NCI-H2227 treated with DMSO at 0.1 percent for 48 hours (cell line): ENCODE measurements around the gene PRRX1.

ENCODE experiments used
- DNase-seq: peaks from one replicate; lab custom pipeline; 2025; lab: John Stamatoyannopoulos, UW

Gene PRRX1

DNA sequence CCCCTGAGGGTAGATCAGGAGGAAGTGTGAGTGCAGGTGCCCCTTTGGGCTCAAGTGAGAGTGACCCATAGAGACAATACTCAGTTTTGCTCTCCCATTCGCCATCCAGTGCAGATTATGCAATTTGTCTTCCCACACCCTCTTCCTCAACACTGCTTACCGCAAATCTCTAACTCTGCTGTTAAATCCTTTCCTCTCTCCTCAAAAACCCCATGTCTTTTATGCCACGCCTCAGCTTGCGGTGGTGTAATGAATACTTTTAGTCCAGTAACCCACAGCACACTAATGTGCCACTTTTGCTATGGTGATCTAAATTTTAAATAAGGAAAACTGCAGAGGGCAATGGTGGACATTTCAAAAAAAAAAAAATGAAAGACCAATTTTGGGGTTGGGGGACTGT lies 57.7 kb downstream of the PRRX1 start:
- no peak for DNase-seq

DNA sequence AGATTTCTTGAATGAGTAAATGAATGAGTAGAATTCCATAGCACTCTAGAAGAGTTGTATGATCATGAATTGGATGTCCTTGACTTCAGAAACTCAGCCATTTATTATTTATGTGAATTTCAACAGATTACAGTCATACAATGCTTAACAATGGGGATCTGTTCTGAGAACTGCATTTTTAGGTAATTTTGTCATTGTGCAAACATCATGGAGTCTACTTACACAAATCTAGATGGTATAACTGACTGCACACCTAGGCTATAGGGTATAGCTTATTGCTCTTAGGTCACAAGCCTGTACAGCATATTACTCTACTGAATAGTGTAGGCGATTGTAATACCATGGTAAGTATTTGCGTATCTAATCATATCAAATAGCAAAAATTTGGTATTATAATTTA lies 59.6 kb downstream of the PRRX1 start:
- DNase-seq: no peak

DNA sequence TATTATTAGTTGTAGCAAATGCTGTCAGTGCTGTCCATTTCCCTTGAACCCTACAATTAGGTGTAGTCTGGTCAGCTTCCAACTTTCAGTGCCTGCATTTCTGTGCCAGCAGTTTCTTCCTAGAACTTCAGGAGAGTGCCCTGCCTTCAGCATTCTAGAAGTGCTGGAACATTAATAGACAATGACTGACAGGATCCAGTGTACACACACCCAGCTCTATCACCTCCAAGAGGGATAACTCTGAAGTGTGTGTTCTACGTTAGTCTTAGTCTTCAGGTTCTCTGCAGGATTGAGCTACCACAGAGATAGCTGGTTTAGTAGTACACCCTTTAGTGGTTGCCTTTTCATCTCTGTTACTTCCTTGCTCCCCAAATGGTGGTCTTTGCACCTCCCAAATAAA lies 61.4 kb downstream of the PRRX1 start:
- no peak for DNase-seq

DNA sequence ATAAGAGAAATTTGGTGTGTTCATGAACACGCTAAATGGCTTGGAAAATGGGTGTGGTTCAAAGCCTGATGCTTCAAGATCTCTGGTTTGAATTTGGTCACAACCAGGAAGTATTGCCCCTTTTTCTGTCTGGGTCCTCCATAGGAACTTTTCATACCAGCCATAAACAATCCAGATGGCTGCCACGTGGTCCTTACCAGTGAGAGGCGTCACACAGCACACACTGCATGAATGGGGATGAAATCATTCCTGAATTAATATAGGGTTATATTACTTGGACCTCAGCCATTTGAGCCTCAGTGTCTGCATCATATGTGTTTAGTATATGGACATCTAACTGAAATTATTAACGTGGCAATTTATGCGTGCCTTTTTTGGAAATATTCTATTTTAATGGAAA lies 64.0 kb downstream of the PRRX1 start:
- no peak for DNase-seq

DNA sequence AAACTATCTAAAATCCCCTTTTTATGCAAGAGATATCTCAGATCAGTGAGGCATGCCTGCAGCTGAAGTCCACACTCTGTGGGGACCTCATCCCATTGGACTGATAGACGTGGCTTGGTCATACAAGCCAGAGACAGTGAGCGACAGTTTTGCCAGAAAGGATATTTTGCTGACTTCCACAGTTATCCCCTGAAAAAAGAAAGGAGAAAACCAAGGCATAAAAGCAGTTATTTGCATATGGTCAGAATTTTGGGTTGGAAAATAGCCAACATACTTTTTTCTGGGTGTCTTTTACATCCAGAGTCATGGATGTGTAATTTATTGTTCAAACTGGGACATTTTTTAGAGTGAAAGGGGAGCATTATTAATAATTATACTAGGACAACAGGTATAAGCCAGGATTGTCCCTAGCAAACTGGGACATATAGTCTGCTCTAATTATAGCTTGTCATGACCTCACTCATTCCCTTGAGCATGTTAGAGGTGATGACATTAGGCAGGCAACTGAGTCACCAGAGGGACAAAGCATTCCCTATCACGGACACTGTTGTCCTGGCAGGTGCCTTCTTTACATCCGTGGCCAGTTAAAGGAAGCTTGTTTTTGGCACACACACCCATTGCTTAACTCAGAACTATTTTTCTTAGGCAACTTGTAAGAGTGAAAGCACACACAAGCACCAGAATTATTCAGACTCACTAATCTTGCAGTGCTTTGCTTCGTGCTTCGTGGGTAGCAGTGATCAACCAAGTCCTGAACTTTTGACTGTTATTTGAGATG lies 65.5 kb downstream of the PRRX1 start:
- no peak for DNase-seq

DNA sequence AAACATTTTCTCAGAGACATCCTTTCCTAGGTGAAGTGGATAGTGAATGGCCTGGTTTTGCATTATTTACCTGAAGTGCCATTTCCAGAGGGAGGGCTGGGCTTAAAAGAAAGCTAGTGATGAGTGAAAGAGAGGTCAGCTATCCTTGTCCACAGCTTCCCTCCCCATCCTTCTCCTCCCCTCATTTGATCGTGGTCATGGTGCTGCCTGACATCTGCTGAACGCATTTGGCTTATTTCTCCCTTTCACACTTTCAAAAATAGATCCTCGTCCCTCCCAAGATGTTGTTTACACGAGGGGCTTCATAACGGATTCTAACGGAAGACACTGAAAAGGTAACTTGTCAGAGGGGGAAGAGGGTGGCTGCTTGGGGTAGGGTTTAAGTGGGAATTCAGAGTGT lies 66.1 kb downstream of the PRRX1 start:
- no peak for DNase-seq

DNA sequence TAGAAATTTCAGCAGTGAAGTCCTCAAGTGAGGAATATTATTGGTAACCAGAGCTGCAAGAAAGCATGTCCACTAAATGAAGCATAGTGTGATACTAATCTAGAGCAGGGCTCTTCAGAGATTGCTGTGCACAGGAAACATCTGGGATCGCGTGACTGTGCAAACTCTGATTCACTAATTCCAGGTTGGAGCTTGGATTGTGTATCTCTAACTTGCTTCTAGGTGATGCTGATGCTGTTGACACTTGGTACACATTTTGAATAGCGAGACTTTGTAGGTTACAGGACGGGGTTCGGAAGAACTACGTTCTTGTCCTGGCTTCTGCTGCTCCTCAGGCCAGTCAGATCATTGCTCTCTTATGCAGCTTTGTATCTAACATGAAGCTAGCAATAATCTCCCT lies 66.5 kb downstream of the PRRX1 start:
- no peak for DNase-seq

DNA sequence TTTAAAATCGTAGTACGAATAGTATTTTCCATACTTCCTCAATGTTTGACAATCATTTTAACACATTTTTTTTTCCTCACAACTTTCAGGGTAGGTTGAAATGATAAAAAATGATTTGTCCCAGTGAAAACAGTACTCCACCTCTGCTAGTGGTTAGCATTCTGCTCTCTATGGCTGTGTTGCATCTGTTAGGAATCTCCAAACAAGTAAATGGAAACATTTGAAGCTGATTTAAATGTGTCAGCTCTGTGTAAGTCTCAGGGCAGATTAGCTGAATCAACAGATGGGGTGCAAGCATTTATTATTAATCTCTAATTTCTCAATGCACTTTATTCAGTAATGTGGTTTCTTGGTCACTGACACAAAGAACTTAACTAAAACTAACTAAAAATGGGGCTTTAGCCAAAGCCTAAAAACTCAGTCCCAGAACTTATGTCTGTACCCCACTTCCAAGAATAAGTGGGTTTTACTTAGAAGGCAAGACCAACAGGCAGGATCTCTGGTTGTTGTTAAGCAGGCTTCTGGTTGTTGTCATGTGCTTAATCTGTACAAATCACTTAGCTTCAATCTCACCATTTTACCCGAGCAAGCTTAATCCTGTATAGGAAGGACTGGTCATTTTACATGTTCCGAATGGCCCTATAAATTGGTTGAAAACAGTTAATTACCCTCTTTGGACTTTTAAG lies 67.8 kb downstream of the PRRX1 start:
- no peak for DNase-seq

DNA sequence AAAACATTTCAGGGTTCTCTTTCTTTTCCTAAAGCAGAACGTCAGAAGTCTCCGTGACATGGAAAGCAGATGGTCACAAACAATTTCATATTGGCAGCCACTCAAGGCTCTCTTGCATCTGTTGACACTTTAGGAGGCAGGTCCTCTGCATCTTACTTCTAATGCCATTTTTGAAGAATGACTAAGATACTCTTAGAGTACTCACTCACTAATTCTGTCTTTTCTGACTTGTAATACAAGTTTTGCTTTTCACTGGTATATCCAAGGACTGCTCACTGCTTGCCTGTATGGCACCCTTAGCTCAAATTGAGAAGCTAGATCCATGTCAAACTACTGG lies 68.3 kb downstream of the PRRX1 start:
- no peak for DNase-seq

DNA sequence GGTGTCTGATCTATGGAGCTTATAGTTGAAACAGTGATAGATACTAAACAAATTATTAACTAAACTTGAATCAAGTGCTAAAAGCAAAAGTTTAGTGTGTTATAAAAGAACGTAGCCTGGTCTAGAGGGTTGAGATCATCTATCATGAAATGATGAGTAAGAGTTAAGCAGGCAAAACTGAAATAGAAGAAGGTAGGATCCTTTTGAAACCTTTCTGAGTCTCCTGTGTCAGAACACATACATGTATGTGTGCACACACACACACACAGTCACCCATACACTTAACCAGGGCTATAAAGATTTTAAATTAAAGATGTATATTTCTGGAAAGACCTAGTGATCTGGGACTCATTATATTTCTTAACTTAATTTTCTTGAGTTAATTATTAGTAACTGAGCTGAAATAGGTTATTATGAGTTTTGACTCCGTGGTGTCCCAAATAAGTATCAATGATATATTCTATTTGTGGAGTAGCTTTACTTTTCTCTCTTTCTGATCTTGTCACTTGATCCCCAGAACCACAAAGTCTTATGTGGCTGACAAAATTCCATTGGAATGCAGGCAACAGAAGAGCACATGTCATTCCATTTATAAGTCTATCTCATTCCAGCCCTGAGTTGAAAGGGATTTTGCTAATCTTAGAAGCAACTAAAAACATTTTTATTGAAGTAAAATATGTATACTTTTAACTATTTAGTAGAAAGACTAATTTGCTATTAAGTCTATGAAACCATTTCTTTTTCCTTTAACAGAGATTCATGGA lies 70.7 kb downstream of the PRRX1 start:
- no peak for DNase-seq

DNA sequence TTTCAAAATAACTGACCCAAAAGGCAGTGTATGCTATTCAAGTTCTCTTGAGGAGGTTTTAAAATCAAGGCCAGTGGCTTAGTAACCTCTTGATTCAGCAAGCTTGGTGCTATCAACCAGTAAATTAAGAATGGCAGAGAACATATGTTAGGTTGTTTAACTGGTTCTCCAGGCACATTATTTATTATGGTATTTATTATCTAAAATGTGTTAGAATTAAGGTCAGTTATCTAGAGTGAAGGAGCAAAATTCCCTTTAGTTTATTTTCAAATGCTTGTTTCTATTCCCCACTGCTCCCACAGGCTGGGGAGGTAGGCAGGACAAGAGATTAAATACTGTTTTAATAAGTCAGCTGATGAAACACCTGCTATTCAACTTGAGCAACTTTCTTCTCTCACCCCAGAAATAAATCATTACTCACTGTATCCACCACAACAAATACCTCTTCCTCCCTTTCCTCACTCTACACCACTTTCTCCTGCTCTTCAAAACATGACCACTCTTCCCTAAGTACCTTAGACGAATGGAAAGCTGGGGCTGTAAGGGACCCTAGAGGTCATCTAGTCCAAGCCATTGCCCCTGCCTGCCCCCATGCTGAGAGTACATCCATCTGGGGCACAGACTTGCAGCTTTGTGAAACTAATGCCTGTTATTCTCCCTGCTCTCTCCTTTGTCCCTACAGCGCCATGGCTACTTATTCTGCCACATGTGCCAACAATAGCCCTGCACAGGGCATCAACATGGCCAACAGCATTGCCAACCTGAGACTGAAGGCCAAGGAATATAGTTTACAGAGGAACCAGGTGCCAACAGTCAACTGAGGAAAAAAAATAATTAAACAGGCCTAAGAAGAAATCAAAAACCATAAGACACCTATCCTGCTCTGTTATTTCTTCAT lies 71.7 kb downstream of the PRRX1 start:
- DNase-seq: no peak

DNA sequence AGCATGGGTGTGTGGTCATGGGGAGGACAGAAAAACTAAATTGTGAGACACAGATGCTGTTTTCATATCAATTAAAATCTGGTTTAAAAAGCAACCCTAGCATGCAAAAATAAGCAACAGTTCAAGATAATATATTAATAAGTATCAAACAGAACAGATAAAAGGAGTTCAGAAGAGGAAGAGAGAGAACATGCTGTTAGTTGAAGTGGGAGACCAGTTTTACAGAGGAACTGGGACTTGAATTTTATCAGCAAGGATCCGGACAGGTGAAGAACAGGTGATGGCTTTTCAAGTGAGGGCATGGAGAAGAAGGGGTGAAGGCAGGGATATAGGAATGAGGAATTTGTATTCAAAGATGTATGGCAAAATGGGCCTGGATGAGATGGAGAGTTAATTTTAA lies 75.9 kb downstream of the PRRX1 start:
- DNase-seq: no peak

DNA sequence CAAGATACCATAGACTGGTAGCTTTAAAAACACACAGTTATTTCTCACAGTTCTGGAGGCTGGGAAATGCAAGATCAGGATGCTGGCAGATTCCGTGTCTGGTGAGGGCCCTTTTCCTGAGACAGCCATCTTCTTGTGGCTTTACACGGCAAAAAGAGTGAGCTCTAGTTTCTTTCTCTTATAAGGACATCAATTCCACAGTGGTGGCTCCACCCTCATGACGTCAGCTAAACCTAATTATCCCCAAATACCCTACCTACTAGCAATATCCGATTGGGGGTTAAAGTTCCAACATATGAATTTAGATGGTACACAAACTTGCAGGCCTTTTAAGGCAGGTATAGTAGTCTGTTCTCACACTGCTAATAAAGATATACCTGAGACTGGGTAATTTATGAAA lies 77.7 kb downstream of the PRRX1 start:
- DNase-seq: no peak

DNA sequence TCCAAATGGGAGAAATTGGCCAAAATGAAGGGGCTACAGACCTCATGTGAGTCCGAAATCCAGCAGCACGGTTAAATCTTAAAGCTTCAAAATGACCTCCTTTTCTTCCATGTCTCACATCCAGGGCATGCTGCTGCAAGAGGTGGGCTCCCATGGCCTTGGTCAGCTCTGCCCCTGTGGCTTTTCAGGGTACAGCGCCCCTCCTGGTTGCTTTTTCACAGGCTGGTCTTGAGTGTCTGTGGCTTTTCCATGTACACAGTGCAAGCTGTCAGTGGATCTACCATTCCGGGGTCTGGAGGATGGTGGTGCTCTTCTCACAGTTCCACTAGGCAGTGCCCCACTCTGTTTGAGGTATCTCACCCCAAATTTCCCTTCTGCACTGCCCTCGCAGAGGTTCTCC lies 78.7 kb downstream of the PRRX1 start:
- no peak for DNase-seq

DNA sequence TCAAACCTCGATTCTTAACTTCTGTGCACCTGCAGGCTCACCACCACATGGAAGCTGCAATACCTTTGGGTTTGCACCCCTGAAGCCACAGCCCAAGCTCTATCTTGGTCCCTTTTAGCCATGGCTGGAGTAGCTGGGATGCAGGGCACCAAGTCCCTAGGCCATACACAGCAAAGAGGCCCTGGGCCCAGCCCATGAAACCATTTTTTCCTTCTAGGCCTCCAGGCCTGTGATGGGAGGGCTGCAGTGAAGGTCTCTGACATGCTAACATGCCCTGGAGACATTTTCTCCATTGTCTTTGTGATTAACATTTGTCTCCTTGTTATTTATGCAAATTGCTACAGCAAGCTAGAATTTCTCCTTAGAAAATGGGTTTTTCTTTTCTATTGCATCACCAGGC lies 79.2 kb downstream of the PRRX1 start:
- DNase-seq: no peak

DNA sequence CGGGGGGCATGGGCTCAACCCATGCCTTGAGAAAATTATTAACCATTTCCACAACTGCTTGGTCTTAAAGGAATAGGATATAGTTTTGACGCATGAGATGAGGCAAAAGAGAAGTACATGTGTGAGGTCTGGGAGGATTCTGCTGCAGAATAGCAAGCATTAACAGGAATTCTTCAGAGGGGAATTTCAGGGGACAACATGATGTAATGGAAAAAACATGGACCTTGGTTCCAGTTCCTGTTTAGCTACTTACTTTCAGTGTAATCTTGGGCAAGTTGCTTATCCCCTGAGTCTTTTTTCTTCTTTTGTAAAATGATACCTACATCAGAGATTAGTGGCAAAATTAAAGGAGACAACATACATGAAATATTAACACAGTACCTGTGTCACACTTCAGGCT lies 85.6 kb downstream of the PRRX1 start:
- no peak for DNase-seq

DNA sequence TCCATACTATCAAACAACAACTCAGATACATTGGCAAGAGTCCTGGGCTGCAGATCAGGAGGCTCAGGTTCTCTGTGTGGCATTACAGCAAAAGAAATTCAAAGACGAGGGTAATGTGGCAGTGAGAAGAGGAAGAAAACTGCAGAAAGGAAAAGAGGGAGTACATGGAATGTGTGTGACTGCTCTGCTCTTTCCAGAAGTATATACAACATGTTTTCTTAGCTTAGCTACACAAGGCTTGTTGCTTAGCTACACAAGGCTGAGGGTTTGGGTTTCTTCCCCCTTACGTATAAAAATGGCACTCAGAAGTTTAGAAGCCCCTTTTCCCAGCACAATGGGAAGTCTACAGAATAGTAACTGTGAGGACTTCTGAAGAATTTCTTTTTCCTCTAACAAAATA lies 86.0 kb downstream of the PRRX1 start:
- DNase-seq: no peak

DNA sequence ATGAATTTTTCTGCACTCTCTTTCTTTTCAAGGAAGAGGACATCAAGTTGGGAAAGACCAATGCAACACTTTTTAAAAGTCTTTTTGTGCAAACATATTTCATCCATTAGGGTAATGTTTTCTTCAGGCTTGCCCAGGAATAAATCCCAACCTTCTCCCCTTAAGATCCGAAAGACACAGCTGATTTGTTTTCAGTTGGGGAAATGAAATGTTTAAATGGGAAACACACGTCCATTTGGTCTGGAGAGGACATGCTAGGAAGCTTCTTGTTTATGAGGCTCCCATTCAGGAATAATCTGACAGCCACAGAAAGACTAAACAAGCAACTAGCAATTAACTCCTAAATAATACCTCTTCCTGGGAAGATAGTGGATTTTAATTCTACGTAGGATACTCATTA lies 91.9 kb downstream of the PRRX1 start:
- no peak for DNase-seq

DNA sequence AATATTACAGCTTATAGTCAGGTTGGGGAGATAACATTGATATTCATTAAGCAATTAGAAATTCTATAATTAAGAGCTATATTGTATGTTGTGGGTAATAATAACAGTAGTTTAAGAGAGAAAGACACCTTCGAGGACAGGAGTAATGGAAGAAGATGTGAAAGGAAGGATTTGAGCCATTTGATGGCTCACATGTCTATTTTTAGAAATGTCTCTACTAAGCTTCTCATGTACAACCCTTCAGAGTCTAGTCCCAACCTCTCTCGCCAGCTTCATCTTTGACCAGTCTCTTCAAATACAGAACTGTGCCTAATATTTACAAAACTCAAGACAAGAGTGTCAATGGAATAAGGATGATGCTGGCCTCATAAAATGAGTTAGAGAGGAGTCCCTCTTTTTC lies 95.1 kb downstream of the PRRX1 start:
- DNase-seq: no peak

DNA sequence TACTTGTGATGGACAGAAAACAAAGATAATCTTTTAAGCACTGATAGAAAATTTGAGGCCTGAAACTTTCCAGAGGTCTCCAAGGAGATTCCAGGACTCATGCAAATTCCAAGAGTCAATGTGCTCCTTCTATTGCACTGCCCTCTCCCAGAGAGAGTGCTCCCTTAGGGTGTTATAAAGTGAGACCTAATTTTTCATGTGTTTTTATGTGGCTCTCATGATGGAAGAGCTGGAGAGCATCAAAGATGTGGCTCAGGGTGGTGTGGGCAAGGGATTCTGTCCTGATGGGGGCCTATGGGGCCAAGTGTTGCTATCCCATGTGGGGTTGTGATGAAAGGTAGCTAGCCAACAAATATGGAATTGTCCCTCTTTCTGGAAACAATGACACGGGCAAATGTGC lies 101.3 kb downstream of the PRRX1 start:
- no peak for DNase-seq

DNA sequence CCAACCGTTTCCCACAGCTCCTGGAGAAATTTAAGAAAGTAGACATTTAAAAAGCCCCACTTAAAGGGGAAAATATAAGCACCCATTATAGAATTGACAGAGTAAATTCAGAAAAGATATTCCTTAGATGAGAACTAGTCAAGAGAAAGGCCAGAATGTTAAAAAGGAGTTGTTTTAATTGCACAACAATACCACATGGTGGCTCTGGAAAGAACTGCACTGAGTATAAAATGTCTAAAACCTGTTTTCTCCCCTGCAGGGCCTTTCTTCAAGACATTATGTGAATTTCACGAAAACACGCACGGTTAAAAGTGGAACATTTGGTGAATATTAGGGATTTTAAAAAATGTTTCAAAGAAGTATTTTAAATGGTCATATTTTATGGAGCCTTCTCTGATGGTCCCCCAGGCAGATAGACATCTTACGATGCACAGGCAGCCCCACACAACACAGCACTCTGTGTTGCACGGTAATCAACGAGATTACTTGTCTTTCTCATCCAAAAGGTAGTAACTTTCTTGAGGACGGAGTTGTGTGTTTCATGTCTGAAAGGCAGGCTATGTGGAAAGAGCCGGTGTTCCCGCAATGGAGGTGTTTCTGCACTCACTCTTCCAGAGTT lies 101.9 kb downstream of the PRRX1 start:
- DNase-seq: no peak

DNA sequence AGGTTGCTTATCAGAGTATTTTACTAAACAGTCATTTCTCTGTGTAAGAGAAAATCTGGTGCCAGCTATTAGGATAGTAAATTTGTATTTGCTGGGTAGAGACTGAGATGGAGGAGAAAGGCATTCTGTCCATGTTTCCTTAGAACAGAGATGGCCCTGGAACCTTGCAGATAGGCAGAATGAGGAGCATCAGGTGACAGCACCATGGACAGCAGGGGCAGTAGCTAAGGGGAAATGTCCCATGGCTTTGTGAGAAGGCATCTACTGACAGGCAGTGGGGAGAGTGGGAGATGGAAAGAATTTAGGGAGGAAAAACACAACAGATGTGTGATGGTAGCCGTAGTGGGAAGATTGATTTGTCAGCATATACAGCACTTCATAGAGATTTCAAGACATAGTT lies 105.0 kb downstream of the PRRX1 start:
- no peak for DNase-seq
